Mononuclear cell (primary cell): ENCODE results near the gene YPEL1. TPM values are rescaled to one million over a fixed set of nuclear protein-coding genes. Genes with fewer than 3 reads are reported as not detected.
"Not testable (repeated sequence)": the region's sequence is repeated elsewhere in the genome, so short reads cannot be mapped to it uniquely, and the experiment has no call there.

Experiments used
- H3K27me3 ChIP-seq: 2 replicates; pipeline ENCODE4 v1.6.0; 2011; ENCODE audit warnings: low read length, control low read depth; ENCODE audit not compliant: insufficient read depth
- H3K4me1 ChIP-seq: 2 replicates; pipeline ENCODE4 v1.5.1; 2011; ENCODE audit warnings: mild to moderate bottlenecking, low read length, control low read depth; ENCODE audit not compliant: insufficient read depth
- H3K4me3 ChIP-seq: 2 replicates; pipeline ENCODE4 v1.5.1; 2011; ENCODE audit warnings: mild to moderate bottlenecking, low read length, moderate library complexity
- H3K9me3 ChIP-seq: 2 replicates; pipeline ENCODE4 v1.5.1; 2011; ENCODE audit warnings: low read depth, mild to moderate bottlenecking, control low read depth, low read length
- total RNA-seq: library from RNA; depleted of rRNA; stranded (reverse); fragments of >200 nt; gene quantifications from one replicate; pipeline ENCODE4 v1.2.3, GENCODE V29; 2012

Gene YPEL1
- total RNA-seq, 1 donor: 3.8 TPM

GRCh38 chr22:21718499-21718898, 17.1 kb downstream of the YPEL1 start:
- no peaks in the 10 kb centered on the region for H3K9me3 ChIP-seq
- H3K27me3 ChIP-seq: no peaks in the 10 kb centered on the region
- H3K4me1 ChIP-seq: peaks cover 10% of the 10 kb centered on the region
- no peak overlapping the region for H3K4me3 ChIP-seq

- not testable (repeated sequence) for H3K4me3 ChIP-seq, H3K9me3 ChIP-seq, H3K27me3 ChIP-seq
- peaks cover 10% of the 10 kb centered on the region for H3K4me1 ChIP-seq
Measured at GRCh38 chr22:21716395-21717122, 19.0 kb downstream of the YPEL1 start.

GRCh38 chr22:21714786-21715185, 20.8 kb downstream of the YPEL1 start:
- H3K4me1 ChIP-seq: peaks cover 10% of the 10 kb centered on the region
- no peak overlapping the region for H3K4me3 ChIP-seq
- no peaks in the 10 kb centered on the region for H3K27me3 ChIP-seq
- no peaks in the 10 kb centered on the region for H3K9me3 ChIP-seq

GRCh38 chr22:21714059-21714770, 21.4 kb downstream of the YPEL1 start:
- Histone ChIP-seq H3K4me3 (no peak overlapping the region), H3K9me3 (no peaks in the 10 kb centered on the region), H3K4me1 (peaks cover 6% of the 10 kb centered on the region), H3K27me3 (no peaks in the 10 kb centered on the region)

GRCh38 chr22:21713428-21714058, 22.1 kb downstream of the YPEL1 start:
- Histone ChIP-seq H3K4me3 (no peak overlapping the region), H3K9me3 (no peaks in the 10 kb centered on the region), H3K27me3 (no peaks in the 10 kb centered on the region), H3K4me1 (no peaks in the 10 kb centered on the region)

- no peaks in the 10 kb centered on the region for H3K9me3 ChIP-seq
- H3K4me1 ChIP-seq: no peaks in the 10 kb centered on the region
- H3K27me3 ChIP-seq: no peaks in the 10 kb centered on the region
- H3K4me3 ChIP-seq: no peak overlapping the region
Measured at GRCh38 chr22:21712751-21713427, 22.7 kb downstream of the YPEL1 start.

- H3K27me3 ChIP-seq: no peaks in the 10 kb centered on the region
- H3K4me1 ChIP-seq: no peaks in the 10 kb centered on the region
- no peak overlapping the region for H3K4me3 ChIP-seq
- H3K9me3 ChIP-seq: no peaks in the 10 kb centered on the region
Measured at GRCh38 chr22:21711851-21712250, 23.7 kb downstream of the YPEL1 start.

GRCh38 chr22:21710156-21710555, 25.4 kb downstream of the YPEL1 start:
- Histone ChIP-seq H3K9me3 (no peaks in the 10 kb centered on the region), H3K27me3 (no peaks in the 10 kb centered on the region), H3K4me3 (no peak overlapping the region), H3K4me1 (no peaks in the 10 kb centered on the region)

GRCh38 chr22:21709688-21710087, 25.9 kb downstream of the YPEL1 start:
- Histone ChIP-seq H3K27me3 (no peaks in the 10 kb centered on the region), H3K9me3 (no peaks in the 10 kb centered on the region), H3K4me1 (no peaks in the 10 kb centered on the region), H3K4me3 (no peak overlapping the region)

- H3K4me3 ChIP-seq: no peak overlapping the region
- no peaks in the 10 kb centered on the region for H3K9me3 ChIP-seq
- H3K4me1 ChIP-seq: no peaks in the 10 kb centered on the region
- no peaks in the 10 kb centered on the region for H3K27me3 ChIP-seq
Measured at GRCh38 chr22:21708960-21709359, 26.6 kb downstream of the YPEL1 start.

GRCh38 chr22:21707677-21708076, 27.9 kb downstream of the YPEL1 start:
- no peak overlapping the region for H3K4me3 ChIP-seq
- no peaks in the 10 kb centered on the region for H3K27me3 ChIP-seq
- no peaks in the 10 kb centered on the region for H3K4me1 ChIP-seq
- no peaks in the 10 kb centered on the region for H3K9me3 ChIP-seq

- Histone ChIP-seq H3K9me3 (no peaks in the 10 kb centered on the region), H3K4me1 (no peaks in the 10 kb centered on the region), H3K4me3 (no peak overlapping the region), H3K27me3 (no peaks in the 10 kb centered on the region)
Measured at GRCh38 chr22:21703684-21704316, 31.8 kb downstream of the YPEL1 start.

GRCh38 chr22:21702700-21703683, 32.6 kb downstream of the YPEL1 start:
- Histone ChIP-seq H3K9me3 (no peaks in the 10 kb centered on the region), H3K27me3 (no peaks in the 10 kb centered on the region), H3K4me1 (no peaks in the 10 kb centered on the region), H3K4me3 (no peak overlapping the region)

GRCh38 chr22:21702094-21702493, 33.5 kb downstream of the YPEL1 start:
- Histone ChIP-seq H3K27me3 (no peaks in the 10 kb centered on the region), H3K4me3 (no peak overlapping the region), H3K9me3 (no peaks in the 10 kb centered on the region), H3K4me1 (no peaks in the 10 kb centered on the region)
